GM19438 (cell line): ENCODE data around the gene ZNF664.

Experiments used
- ATAC-seq: cut with Tn5 transposase; IDR thresholded peaks from one replicate; pipeline ENCODE4 v1.9.1; 2021; ENCODE audit warnings: low read depth; ENCODE audit not compliant: unreplicated experiment

ZNF664 gene

GRCh38 chr12:124027753-124028554 is 54.9 kb downstream of the ZNF664 start:
- ATAC-seq, result no peak

GRCh38 chr12:124028555-124028925 is 55.5 kb downstream of the ZNF664 start:
- no peak for ATAC-seq

GRCh38 chr12:124030008-124030407 is 57.0 kb downstream of the ZNF664 start:
- no peak for ATAC-seq

- no peak for ATAC-seq
Measured at GRCh38 chr12:124030510-124030909, 57.5 kb downstream of the ZNF664 start.

- ATAC-seq, result no peak
Measured at GRCh38 chr12:124031058-124031457, 58.0 kb downstream of the ZNF664 start.

GRCh38 chr12:124032265-124032886 is 59.4 kb downstream of the ZNF664 start:
- ATAC-seq, result no peak

GRCh38 chr12:124033859-124034258 is 60.8 kb downstream of the ZNF664 start:
- no peak for ATAC-seq

GRCh38 chr12:124034297-124034696 is 61.3 kb downstream of the ZNF664 start:
- ATAC-seq, result no peak

- no peak for ATAC-seq
Measured at GRCh38 chr12:124035163-124035562, 62.1 kb downstream of the ZNF664 start.

- ATAC-seq, result no peak
Measured at GRCh38 chr12:124036171-124036598, 63.2 kb downstream of the ZNF664 start.

GRCh38 chr12:124036657-124037109 is 63.7 kb downstream of the ZNF664 start:
- no peak for ATAC-seq

- ATAC-seq, result no peak
Measured at GRCh38 chr12:124037331-124037730, 64.3 kb downstream of the ZNF664 start.

GRCh38 chr12:124039276-124039675 is 66.3 kb downstream of the ZNF664 start:
- ATAC-seq, result no peak

GRCh38 chr12:124040291-124040690 is 67.3 kb downstream of the ZNF664 start:
- ATAC-seq, result no peak

- ATAC-seq, result no peak
Measured at GRCh38 chr12:124040737-124041136, 67.7 kb downstream of the ZNF664 start.

- no peak for ATAC-seq
Measured at GRCh38 chr12:124041907-124042306, 68.9 kb downstream of the ZNF664 start.

- ATAC-seq, result no peak
Measured at GRCh38 chr12:124044021-124044420, 71.0 kb downstream of the ZNF664 start.

- ATAC-seq, result no peak
Measured at GRCh38 chr12:124044809-124045321, 71.8 kb downstream of the ZNF664 start.

GRCh38 chr12:124045671-124046455 is 72.8 kb downstream of the ZNF664 start:
- no peak for ATAC-seq

- ATAC-seq, result no peak
Measured at GRCh38 chr12:124046456-124046740, 73.4 kb downstream of the ZNF664 start.

- no peak for ATAC-seq
Measured at GRCh38 chr12:124047045-124047566, 74.1 kb downstream of the ZNF664 start.
